ENCODE results near the gene ZSWIM7.

GRCh38 chr17:15966183-15966878, 33.2 kb downstream of the ZSWIM7 start:
- TF ChIP-seq CTCF (IDR thresholded peaks at IDR 0.05), result no peak
- no peak for TF ChIP-seq TP53 (CRISPR knock-in tag; IDR thresholded peaks at IDR 0.05)
- TF ChIP-seq TEAD1 (CRISPR knock-in tag; IDR thresholded peaks at IDR 0.05), result no peak; the same call in 1 of the 2 replicates
- no peak for TF ChIP-seq USF2 (CRISPR knock-in tag; IDR thresholded peaks at IDR 0.05)
- TF ChIP-seq ZMAT4 (CRISPR knock-in tag; IDR thresholded peaks at IDR 0.05), result no peak
- no peak for TF ChIP-seq PRDM15 (CRISPR knock-in tag; IDR thresholded peaks at IDR 0.05)
- peak; percentile 45; the same call in 1 of the 2 replicates for TF ChIP-seq FOXP4 (CRISPR knock-in tag; IDR thresholded peaks at IDR 0.05)
- no peak for TF ChIP-seq MAX (CRISPR knock-in tag; IDR thresholded peaks at IDR 0.05)
- TF ChIP-seq CREB1 (CRISPR knock-in tag; IDR thresholded peaks at IDR 0.05), result no peak
- no peak for TF ChIP-seq STAT6 (CRISPR knock-in tag; conservative IDR thresholded peaks at IDR 0.05; ENCODE audit: low read depth)

Data from WTC11 (cell line).